ENCODE measurements around the gene IP6K3.

Gene IP6K3

GRCh38 chr6:33752646-33753015, 5.9 kb upstream of the IP6K3 start:
- H3K4me3 ChIP-seq (IDR thresholded peaks at IDR 0.05; ENCODE audit: insufficient read depth, low read depth, low read length), result no peak overlapping the region
- H4K20me1 ChIP-seq (ENCODE audit: insufficient read depth), result no peaks in the 10 kb centered on the region
- H3K79me2 ChIP-seq (ENCODE audit: insufficient read depth, low read depth), result no peaks in the 10 kb centered on the region
- no peak for TF ChIP-seq CTCF (conservative IDR thresholded peaks at IDR 0.05; ENCODE audit: low read depth, low read length)
- no peaks in the 10 kb centered on the region for H3K36me3 ChIP-seq (ENCODE audit: insufficient read depth)
- no peak overlapping the region for H2AFZ ChIP-seq (ENCODE audit: low read depth)
- no peak overlapping the region for H3K9ac ChIP-seq
- no peak overlapping the region for H3K27ac ChIP-seq
- no peak overlapping the region for H3K4me2 ChIP-seq
- no peaks in the 10 kb centered on the region for H3K4me1 ChIP-seq (ENCODE audit: low read depth, poor library complexity, severe bottlenecking)
- H3K27me3 ChIP-seq (ENCODE audit: insufficient read depth, low read depth), result peaks cover 48% of the 10 kb centered on the region; the same call in 1 of the 2 replicates

- Histone ChIP-seq H3K36me3 (ENCODE audit: insufficient read depth) (no peaks in the 10 kb centered on the region), H3K4me3 (IDR thresholded peaks at IDR 0.05; ENCODE audit: insufficient read depth, low read depth, low read length) (no peak overlapping the region), H3K4me2 (no peak overlapping the region), H3K27me3 (ENCODE audit: insufficient read depth, low read depth) (peaks cover 49% of the 10 kb centered on the region; the same call in 1 of the 2 replicates), H4K20me1 (ENCODE audit: insufficient read depth) (no peaks in the 10 kb centered on the region), H3K9ac (no peak overlapping the region), H2AFZ (ENCODE audit: low read depth) (no peak overlapping the region), H3K4me1 (ENCODE audit: low read depth, poor library complexity, severe bottlenecking) (no peaks in the 10 kb centered on the region), H3K27ac (no peak overlapping the region), H3K79me2 (ENCODE audit: insufficient read depth, low read depth) (no peaks in the 10 kb centered on the region)
- TF ChIP-seq CTCF (conservative IDR thresholded peaks at IDR 0.05; ENCODE audit: low read depth, low read length), result no peak
Measured at GRCh38 chr6:33751771-33752645, 5.3 kb upstream of the IP6K3 start.

- H4K20me1 ChIP-seq (ENCODE audit: insufficient read depth), result no peaks in the 10 kb centered on the region
- H3K4me1 ChIP-seq (ENCODE audit: low read depth, poor library complexity, severe bottlenecking), result no peaks in the 10 kb centered on the region
- no peak overlapping the region for H3K4me2 ChIP-seq
- TF ChIP-seq CTCF (conservative IDR thresholded peaks at IDR 0.05; ENCODE audit: low read depth, low read length), result no peak
- peaks cover 43% of the 10 kb centered on the region; the same call in 1 of the 2 replicates for H3K27me3 ChIP-seq (ENCODE audit: insufficient read depth, low read depth)
- H3K9ac ChIP-seq, result no peak overlapping the region
- H3K79me2 ChIP-seq (ENCODE audit: insufficient read depth, low read depth), result no peaks in the 10 kb centered on the region
- H3K36me3 ChIP-seq (ENCODE audit: insufficient read depth), result no peaks in the 10 kb centered on the region
- no peak overlapping the region for H3K4me3 ChIP-seq (IDR thresholded peaks at IDR 0.05; ENCODE audit: insufficient read depth, low read depth, low read length)
- no peak overlapping the region for H2AFZ ChIP-seq (ENCODE audit: low read depth)
- H3K27ac ChIP-seq, result no peak overlapping the region
Measured at GRCh38 chr6:33750244-33750991, 3.7 kb upstream of the IP6K3 start.

GRCh38 chr6:33749401-33749800, 2.7 kb upstream of the IP6K3 start:
- peaks cover 3% of the 10 kb centered on the region for H3K4me1 ChIP-seq (ENCODE audit: low read depth, poor library complexity, severe bottlenecking)

More at GRCh38 chr6:33749401-33749800, 2.7 kb upstream of the IP6K3 start:
- no peaks in the 10 kb centered on the region for H4K20me1 ChIP-seq (ENCODE audit: insufficient read depth)
- no peak overlapping the region for H3K4me3 ChIP-seq (IDR thresholded peaks at IDR 0.05; ENCODE audit: insufficient read depth, low read depth, low read length)
- no peaks in the 10 kb centered on the region for H3K36me3 ChIP-seq (ENCODE audit: insufficient read depth)
- H2AFZ ChIP-seq (ENCODE audit: low read depth), result no peak overlapping the region
- TF ChIP-seq CTCF (conservative IDR thresholded peaks at IDR 0.05; ENCODE audit: low read depth, low read length), result no peak
- H3K27ac ChIP-seq, result no peak overlapping the region
- H3K4me2 ChIP-seq, result no peak overlapping the region
- no peak overlapping the region for H3K9ac ChIP-seq
- no peaks in the 10 kb centered on the region for H3K79me2 ChIP-seq (ENCODE audit: insufficient read depth, low read depth)
- H3K27me3 ChIP-seq (ENCODE audit: insufficient read depth, low read depth), result peaks cover 41% of the 10 kb centered on the region; the same call in 1 of the 2 replicates
